ENCODE data around the gene NCAPG2.

Gene NCAPG2, protein sequence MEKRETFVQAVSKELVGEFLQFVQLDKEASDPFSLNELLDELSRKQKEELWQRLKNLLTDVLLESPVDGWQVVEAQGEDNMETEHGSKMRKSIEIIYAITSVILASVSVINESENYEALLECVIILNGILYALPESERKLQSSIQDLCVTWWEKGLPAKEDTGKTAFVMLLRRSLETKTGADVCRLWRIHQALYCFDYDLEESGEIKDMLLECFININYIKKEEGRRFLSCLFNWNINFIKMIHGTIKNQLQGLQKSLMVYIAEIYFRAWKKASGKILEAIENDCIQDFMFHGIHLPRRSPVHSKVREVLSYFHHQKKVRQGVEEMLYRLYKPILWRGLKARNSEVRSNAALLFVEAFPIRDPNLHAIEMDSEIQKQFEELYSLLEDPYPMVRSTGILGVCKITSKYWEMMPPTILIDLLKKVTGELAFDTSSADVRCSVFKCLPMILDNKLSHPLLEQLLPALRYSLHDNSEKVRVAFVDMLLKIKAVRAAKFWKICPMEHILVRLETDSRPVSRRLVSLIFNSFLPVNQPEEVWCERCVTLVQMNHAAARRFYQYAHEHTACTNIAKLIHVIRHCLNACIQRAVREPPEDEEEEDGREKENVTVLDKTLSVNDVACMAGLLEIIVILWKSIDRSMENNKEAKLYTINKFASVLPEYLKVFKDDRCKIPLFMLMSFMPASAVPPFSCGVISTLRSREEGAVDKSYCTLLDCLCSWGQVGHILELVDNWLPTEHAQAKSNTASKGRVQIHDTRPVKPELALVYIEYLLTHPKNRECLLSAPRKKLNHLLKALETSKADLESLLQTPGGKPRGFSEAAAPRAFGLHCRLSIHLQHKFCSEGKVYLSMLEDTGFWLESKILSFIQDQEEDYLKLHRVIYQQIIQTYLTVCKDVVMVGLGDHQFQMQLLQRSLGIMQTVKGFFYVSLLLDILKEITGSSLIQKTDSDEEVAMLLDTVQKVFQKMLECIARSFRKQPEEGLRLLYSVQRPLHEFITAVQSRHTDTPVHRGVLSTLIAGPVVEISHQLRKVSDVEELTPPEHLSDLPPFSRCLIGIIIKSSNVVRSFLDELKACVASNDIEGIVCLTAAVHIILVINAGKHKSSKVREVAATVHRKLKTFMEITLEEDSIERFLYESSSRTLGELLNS

DNA sequence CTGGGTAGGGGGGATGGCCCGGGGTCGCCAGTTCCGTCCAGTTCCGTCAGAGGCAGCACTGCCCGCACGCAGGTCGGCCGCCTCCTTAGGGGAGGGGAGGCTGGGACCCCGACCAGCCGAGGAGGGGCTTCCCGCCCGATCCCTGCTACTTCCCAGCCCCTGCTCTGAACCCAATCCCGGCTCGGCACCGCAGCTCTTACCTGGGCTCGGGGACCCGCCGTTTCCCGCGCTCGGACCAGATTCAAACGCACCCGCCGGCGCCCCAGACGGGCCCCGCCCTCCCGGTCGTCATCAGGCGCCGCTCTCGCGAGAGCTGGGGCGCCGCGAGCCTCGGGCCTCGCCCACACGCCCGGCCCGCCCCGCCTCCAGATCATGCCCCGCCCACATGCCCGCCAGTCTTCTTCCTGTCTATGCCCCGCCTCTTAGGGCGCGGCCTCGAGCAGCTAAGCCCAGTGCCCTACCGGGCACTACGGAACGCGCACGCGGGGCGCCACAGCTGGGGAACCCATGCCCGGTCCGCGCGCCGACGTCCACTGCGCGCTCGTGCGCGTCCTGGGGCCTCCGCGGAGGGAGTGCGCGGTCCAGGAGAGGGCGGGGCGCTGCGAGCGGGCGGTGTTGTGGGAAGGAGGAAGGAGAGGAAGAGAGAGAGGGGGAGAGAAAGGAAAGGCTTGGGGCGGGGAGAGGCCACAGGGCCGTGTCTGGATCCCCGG lies at the start of gene NCAPG2:
Gene NCAPG2, minus strand, starts transcription at position 281 of the 710 bp plus-strand sequence. CDS start 2,905 bp downstream, outside the sequence.
- TF ChIP-seq, protein P1, sequence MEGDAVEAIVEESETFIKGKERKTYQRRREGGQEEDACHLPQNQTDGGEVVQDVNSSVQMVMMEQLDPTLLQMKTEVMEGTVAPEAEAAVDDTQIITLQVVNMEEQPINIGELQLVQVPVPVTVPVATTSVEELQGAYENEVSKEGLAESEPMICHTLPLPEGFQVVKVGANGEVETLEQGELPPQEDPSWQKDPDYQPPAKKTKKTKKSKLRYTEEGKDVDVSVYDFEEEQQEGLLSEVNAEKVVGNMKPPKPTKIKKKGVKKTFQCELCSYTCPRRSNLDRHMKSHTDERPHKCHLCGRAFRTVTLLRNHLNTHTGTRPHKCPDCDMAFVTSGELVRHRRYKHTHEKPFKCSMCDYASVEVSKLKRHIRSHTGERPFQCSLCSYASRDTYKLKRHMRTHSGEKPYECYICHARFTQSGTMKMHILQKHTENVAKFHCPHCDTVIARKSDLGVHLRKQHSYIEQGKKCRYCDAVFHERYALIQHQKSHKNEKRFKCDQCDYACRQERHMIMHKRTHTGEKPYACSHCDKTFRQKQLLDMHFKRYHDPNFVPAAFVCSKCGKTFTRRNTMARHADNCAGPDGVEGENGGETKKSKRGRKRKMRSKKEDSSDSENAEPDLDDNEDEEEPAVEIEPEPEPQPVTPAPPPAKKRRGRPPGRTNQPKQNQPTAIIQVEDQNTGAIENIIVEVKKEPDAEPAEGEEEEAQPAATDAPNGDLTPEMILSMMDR (IDR thresholded peaks at IDR 0.05; ENCODE audit: borderline replicate concordance, insufficient read depth, low read depth, low read length): 0 out of 2 replicates have a peak, but pooled peaks have one; percentile 11
- H3K4me3 ChIP-seq (ENCODE audit: low read depth, low read length): peak within 1 kb of the TSS; percentile 100

DNA sequence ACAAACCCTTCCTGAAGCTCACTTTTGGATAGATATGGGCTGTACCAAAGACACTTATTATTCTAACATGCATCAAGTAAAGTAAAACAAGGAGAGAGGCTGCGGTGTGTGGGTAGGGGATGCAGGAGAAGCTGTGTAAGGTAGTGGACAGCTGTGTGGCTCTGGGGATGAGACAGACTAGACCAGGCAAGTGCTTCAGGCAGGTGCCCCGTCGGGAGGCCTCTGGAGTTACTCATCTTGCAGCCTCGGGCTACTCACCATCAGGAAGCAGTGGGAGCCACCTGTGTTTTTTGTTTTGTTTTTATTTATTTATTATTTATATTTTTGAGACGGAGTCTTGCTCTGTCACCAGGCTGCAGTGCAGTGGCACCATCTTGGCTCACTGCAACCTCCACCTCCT lies 49.3 kb upstream of the NCAPG2 start:
- H3K4me3 ChIP-seq (ENCODE audit: low read depth, low read length): no peak overlapping the region
- TF ChIP-seq, protein P1 (IDR thresholded peaks at IDR 0.05; ENCODE audit: borderline replicate concordance, insufficient read depth, low read depth, low read length): no peak

DNA sequence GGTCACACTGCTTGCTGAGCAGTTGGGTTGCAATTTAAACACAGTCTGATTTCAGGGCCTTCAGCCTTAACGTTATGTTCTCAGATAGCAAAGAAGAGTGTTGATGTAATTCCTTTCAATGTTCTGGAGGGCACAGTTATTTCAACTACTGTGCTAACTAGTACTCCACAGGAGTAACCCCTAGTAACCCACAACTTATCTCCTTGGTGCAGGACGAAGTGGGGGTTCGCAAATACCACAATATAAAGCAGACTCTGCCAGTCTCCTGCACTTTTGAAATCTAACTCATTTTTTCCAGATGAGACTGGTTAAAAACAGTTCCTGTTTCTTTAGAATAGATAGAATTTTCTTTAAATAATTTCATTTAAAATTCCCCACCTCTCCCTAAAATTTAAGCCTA lies 47.1 kb upstream of the NCAPG2 start:
- no peak overlapping the region for H3K4me3 ChIP-seq (ENCODE audit: low read depth, low read length)
- TF ChIP-seq, protein P1 (IDR thresholded peaks at IDR 0.05; ENCODE audit: borderline replicate concordance, insufficient read depth, low read depth, low read length): no peak

DNA sequence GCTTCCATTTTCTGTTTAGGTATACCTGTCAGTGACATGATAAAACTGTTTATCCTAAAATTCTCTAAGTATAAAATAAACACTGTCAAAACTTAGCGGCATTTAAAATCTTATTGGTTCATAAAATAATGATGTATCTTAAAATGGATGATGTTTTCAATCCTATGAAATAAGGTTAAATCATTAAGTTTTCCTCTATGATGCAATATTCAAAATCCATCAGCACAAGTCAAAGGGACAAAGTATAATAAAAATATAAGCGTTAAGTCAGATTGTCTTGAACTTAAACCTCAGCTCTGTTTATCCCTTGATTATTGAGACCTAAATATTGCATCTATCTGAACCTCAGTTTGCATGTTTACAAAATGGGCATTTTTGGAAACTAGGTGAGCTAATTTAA lies 46.6 kb upstream of the NCAPG2 start:
- H3K4me3 ChIP-seq (ENCODE audit: low read depth, low read length): no peak overlapping the region
- TF ChIP-seq, protein P1 (IDR thresholded peaks at IDR 0.05; ENCODE audit: borderline replicate concordance, insufficient read depth, low read depth, low read length): no peak

DNA sequence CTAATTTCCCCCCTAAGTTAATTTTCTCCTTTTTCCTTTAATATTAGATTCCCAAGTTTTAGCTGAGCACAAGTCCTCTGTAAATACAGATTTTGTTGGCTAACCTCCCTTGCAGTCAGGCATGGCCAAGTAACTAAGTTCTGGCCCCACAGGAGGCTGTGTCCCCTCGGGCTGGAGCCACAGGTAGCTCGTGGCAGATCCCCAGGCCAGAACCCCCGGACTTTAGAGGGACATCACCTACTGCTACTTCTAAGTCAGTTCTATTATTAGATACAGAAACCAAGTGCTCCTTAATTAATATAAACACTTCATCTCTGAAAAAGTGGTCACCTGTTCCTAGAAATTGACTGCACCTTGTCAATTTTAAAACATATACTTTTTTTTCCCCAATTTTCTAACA lies 46.1 kb upstream of the NCAPG2 start:
- TF ChIP-seq, protein P1 (IDR thresholded peaks at IDR 0.05; ENCODE audit: borderline replicate concordance, insufficient read depth, low read depth, low read length): no peak
- no peak overlapping the region for H3K4me3 ChIP-seq (ENCODE audit: low read depth, low read length)

DNA sequence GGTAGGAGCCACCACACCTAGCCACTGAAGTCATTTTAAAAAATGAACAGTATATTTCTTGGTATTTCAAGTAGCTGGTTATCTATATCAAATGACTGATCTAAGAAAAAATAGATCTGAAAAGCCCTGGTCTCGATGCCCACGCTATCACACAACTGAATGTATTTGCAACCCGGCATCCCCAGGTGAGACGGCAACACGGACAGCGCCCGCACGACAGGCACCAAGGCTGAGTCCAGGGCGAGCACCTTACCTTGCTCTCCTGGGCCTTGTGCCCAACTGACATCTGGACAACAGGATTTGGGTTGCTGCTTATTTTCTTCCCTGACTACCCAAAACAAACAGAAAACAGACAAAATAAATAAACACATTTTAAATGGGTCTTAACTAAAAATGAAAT lies 44.8 kb upstream of the NCAPG2 start:
- TF ChIP-seq, protein P1 (IDR thresholded peaks at IDR 0.05; ENCODE audit: borderline replicate concordance, insufficient read depth, low read depth, low read length): no peak

More for the DNA sequence above, 44.8 kb upstream of the NCAPG2 start:
- no peak overlapping the region for H3K4me3 ChIP-seq (ENCODE audit: low read depth, low read length)

Measured in GM12875 (cell line).